AG04450 (cell line): ENCODE results near the gene PRLR. TPM values are rescaled to one million over a fixed set of nuclear protein-coding genes. Genes with fewer than 3 reads are reported as not detected.

Source experiments
- CTCF ChIA-PET: fragments of 300-600, 350-600 bp; formaldehyde crosslinking; extraction: SDS; loops from one replicate; lab custom pipeline; 2022; ENCODE audit warnings: antibody characterized with exemption, inconsistent platforms; lab: Charles Lee
- POLR2A ChIA-PET: fragments of 350-600 bp; formaldehyde crosslinking; extraction: SDS; loops from one replicate; lab custom pipeline; 2021; ENCODE audit warnings: antibody characterized with exemption, inconsistent platforms; lab: Yijun Ruan, JAX
- DNase-seq: peaks from one replicate; pipeline ENCODE4 v3.0.0-alpha.2; 2011; ENCODE audit warnings: low read depth, low spot score
- H3K27ac ChIP-seq: one replicate; pipeline ENCODE4 v1.5.1; 2012; ENCODE audit warnings: low read depth, low read length, control low read depth
- H3K27me3 ChIP-seq: one replicate; pipeline ENCODE4 v1.6.0; 2012; ENCODE audit warnings: low read length; ENCODE audit not compliant: control insufficient read depth, insufficient read depth
- H3K4me3 ChIP-seq: 2 replicates; pipeline ENCODE4 v1.5.1; 2011; ENCODE audit warnings: mild to moderate bottlenecking, low read depth, low read length, control low read depth
- H3K9me3 ChIP-seq: 2 replicates; pipeline ENCODE4 v1.5.1; 2012; ENCODE audit warnings: low read length; ENCODE audit not compliant: control insufficient read depth, insufficient read depth
- CTCF ChIP-seq: IDR thresholded peaks from 2 replicates; pipeline ENCODE4 v1.5.1; 2011; ENCODE audit warnings: low read depth, low read length, control low read depth, inconsistent platforms
- polyA plus RNA-seq: library from polyadenylated mRNA; depleted of rRNA; stranded (reverse); fragments of >200 nt; gene quantifications from 2 replicates; pipeline ENCODE4 v1.2.3, GENCODE V29; 2011

The PRLR gene
- polyA plus RNA-seq, 1 experiment: not detected

GRCh38 chr5:35149041-35149440, 81.2 kb downstream of the PRLR start:
- Histone ChIP-seq H3K4me3 (no peak overlapping the region), H3K27me3 (no peaks in the 10 kb centered on the region), H3K27ac (no peak overlapping the region), H3K9me3 (no peaks in the 10 kb centered on the region)
- ChIA-PET CTCF (no interaction called here), POLR2A (no interaction called here)
- TF ChIP-seq CTCF: no peak
- DNase-seq: no peak

DNA sequence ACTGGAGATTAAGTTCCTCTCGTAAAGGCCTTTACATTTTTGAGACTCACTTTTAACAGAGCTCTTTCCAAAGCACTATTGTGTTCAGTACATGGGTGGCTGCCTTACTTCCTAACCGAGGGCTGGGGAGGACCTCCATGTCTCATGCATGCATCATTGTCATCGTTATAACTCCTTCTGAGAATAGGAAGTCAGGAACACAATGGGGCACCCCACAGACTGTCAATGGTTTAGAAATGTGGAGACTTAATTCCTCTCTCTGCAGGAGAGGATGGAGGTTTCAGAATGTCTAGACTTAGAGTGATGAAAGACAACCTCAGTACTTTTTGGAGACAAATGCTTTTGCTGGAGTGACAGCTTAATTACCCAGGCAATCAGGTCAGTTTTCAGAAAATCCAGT, 83.9 kb downstream of the PRLR start:
- DNase-seq: no peak
- ChIA-PET CTCF (no interaction called here), POLR2A (no interaction called here)
- TF ChIP-seq CTCF: no peak
- no peaks in the 10 kb centered on the region for H3K27me3 ChIP-seq
- H3K9me3 ChIP-seq: no peaks in the 10 kb centered on the region
- no peak overlapping the region for H3K27ac ChIP-seq
- no peak overlapping the region for H3K4me3 ChIP-seq

DNA sequence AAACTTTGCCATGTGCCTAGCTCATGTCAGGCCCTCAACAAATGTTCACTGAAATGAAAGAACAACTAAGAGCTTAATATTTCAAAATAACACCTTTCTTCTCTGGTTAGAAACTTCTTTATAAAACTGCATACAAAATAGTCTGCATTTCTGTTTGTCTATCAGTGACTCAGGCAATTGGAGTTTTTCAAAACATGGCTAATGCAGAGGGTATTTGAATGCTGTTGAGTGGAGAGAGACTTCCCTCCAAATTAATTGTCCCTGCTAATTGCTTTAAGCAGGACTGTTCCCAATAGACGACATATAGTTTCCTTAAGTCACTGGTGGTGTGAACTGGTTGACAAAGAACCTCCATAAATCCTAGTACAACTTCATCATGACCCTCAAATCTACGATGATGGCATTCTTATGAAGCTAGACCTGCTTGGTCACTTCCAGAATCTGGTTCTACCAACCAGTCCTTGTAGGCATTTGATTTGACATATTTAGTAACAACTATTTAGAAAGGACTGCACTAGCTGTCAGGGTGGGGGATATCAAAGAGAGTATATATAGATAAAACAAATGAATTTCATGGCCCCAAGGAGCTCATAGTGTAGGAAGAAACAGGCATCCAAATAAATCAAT, 84.5 kb downstream of the PRLR start:
- no peaks in the 10 kb centered on the region for H3K9me3 ChIP-seq
- no peak overlapping the region for H3K27ac ChIP-seq
- no peak overlapping the region for H3K4me3 ChIP-seq
- no peaks in the 10 kb centered on the region for H3K27me3 ChIP-seq
- ChIA-PET POLR2A (no interaction called here), CTCF (no interaction called here)
- no peak for DNase-seq
- TF ChIP-seq CTCF: no peak

DNA sequence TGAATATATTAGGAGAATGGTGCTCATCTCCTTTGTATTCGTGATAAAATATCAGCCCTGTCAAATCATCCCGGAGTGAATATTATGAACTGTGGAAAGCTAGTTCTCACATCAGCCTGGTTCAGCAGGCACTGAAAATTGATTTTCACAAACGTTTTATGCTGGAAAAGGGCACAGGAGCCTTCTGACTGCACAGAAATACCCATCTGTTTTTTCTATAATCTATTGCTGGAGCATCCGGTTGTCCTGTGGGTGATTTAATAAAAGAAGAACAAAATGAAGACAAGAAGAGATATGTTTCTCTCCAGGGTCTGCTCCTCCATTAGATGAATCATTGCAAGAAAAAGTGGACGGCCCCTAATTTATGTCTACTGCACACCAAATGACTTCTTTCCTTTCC, 85.3 kb downstream of the PRLR start:
- TF ChIP-seq CTCF: no peak
- ChIA-PET POLR2A (no interaction called here), CTCF (no interaction called here)
- DNase-seq: no peak
- Histone ChIP-seq H3K27me3 (no peaks in the 10 kb centered on the region), H3K27ac (no peak overlapping the region), H3K4me3 (no peak overlapping the region), H3K9me3 (no peaks in the 10 kb centered on the region)

GRCh38 chr5:35143841-35144240, 86.4 kb downstream of the PRLR start:
- no peak for TF ChIP-seq CTCF
- CTCF ChIA-PET: interaction anchor here (0.6 kb wide), 1 partner anchor 820 kb away, joined by 3 read pairs; no protein-coding TSS in a partner anchor
- Histone ChIP-seq H3K4me3 (no peak overlapping the region), H3K27me3 (no peaks in the 10 kb centered on the region), H3K9me3 (no peaks in the 10 kb centered on the region), H3K27ac (no peak overlapping the region)
- no peak for DNase-seq
- POLR2A ChIA-PET: no interaction called here
